ENCODE data around the gene FBXW8.
A peak's percentile ranks its signal among the peaks of the same experiment; 100 is the strongest.

The FBXW8 gene

GRCh38 chr12:117002051-117002817 is 91.5 kb downstream of the FBXW8 start:
- DNase-seq = no peak

GRCh38 chr12:117003883-117004404 is 93.2 kb downstream of the FBXW8 start:
- DNase-seq = no peak

GRCh38 chr12:117005417-117006046 is 94.8 kb downstream of the FBXW8 start:
- DNase-seq = no peak

- DNase-seq = no peak
Measured at GRCh38 chr12:117006333-117006732, 95.6 kb downstream of the FBXW8 start.

- DNase-seq = no peak
Measured at GRCh38 chr12:117007577-117007976, 96.8 kb downstream of the FBXW8 start.

GRCh38 chr12:117009759-117010158 is 99.0 kb downstream of the FBXW8 start:
- no peak for DNase-seq

- no peak for DNase-seq
Measured at GRCh38 chr12:117010693-117011451, 100.1 kb downstream of the FBXW8 start.

GRCh38 chr12:117011988-117012805 is 101.4 kb downstream of the FBXW8 start:
- DNase-seq = no peak

GRCh38 chr12:117013726-117014125 is 103.0 kb downstream of the FBXW8 start:
- DNase-seq = no peak

- DNase-seq = no peak
Measured at GRCh38 chr12:117014342-117014887, 103.7 kb downstream of the FBXW8 start.

- DNase-seq = no peak
Measured at GRCh38 chr12:117015811-117016210, 105.1 kb downstream of the FBXW8 start.

GRCh38 chr12:117017807-117018206 is 107.1 kb downstream of the FBXW8 start:
- DNase-seq = no peak

- no peak for DNase-seq
Measured at GRCh38 chr12:117018276-117018675, 107.5 kb downstream of the FBXW8 start.

- DNase-seq = no peak
Measured at GRCh38 chr12:117018685-117019084, 107.9 kb downstream of the FBXW8 start.

- no peak for DNase-seq
Measured at GRCh38 chr12:117019866-117020265, 109.1 kb downstream of the FBXW8 start.

GRCh38 chr12:117020536-117021220 is 109.9 kb downstream of the FBXW8 start:
- no peak for DNase-seq

GRCh38 chr12:117022465-117022864 is 111.7 kb downstream of the FBXW8 start:
- DNase-seq = no peak

GRCh38 chr12:117023998-117024960 is 113.5 kb downstream of the FBXW8 start:
- no peak for DNase-seq

- DNase-seq = no peak
Measured at GRCh38 chr12:117024961-117025480, 114.3 kb downstream of the FBXW8 start.

- DNase-seq = peak; percentile 29
Measured at GRCh38 chr12:117025481-117026151, 114.9 kb downstream of the FBXW8 start.

All from activated naive CD4-positive, alpha-beta T cell treated with anti-CD3 and anti-CD28 coated beads, Interleukin-2, amount 50 U/mL, for 16 hours (primary cell).